Raji (cell line): Measurements from ENCODE around the gene OR8A1.

ENCODE experiments used
- POLR2A ChIP-seq: IDR thresholded peaks from 2 replicates; pipeline ENCODE4 v1.6.1; 2011; ENCODE audit warnings: low read depth, low read length, control low read depth; ENCODE audit not compliant: insufficient read depth

OR8A1 gene

GRCh38 chr11:124569697-124570096 lies at the start of gene OR8A1:
Gene OR8A1, plus strand, starts transcription at chr11:124569997. Its CDS starts 123 bp downstream, at chr11:124570120.
- TF ChIP-seq POLR2A: no peak

- no peak for TF ChIP-seq POLR2A
These were observed 49.3 kb upstream of the OR8A1 start for GRCh38 chr11:124520550-124520854.

- TF ChIP-seq POLR2A: no peak
These were observed 36.2 kb upstream of the OR8A1 start for GRCh38 chr11:124533626-124534025.

- no peak for TF ChIP-seq POLR2A
These were observed 35.7 kb upstream of the OR8A1 start for GRCh38 chr11:124534051-124534450.

- TF ChIP-seq POLR2A: no peak
These were observed 34.1 kb upstream of the OR8A1 start for GRCh38 chr11:124535552-124536232.

- TF ChIP-seq POLR2A: no peak
These were observed 33.3 kb upstream of the OR8A1 start for GRCh38 chr11:124536520-124536919.

GRCh38 chr11:124538019-124538418 lies 31.8 kb upstream of the OR8A1 start:
- no peak for TF ChIP-seq POLR2A

GRCh38 chr11:124541204-124541603 lies 28.6 kb upstream of the OR8A1 start:
- TF ChIP-seq POLR2A: no peak

GRCh38 chr11:124543145-124543544 lies 26.7 kb upstream of the OR8A1 start:
- no peak for TF ChIP-seq POLR2A

- no peak for TF ChIP-seq POLR2A
These were observed 26.2 kb upstream of the OR8A1 start, which contains the start of gene OR8B12 for GRCh38 chr11:124543554-124543953. Gene OR8B12, minus strand, starts transcription at chr11:124543654. Its CDS starts 0 bp downstream, at chr11:124543654.

GRCh38 chr11:124551189-124551588 lies 18.6 kb upstream of the OR8A1 start:
- no peak for TF ChIP-seq POLR2A

- no peak for TF ChIP-seq POLR2A
These were observed 17.8 kb upstream of the OR8A1 start for GRCh38 chr11:124551987-124552386.

GRCh38 chr11:124556828-124557227 lies 13.0 kb upstream of the OR8A1 start:
- no peak for TF ChIP-seq POLR2A

GRCh38 chr11:124570160-124570559 lies 363 bp downstream of the OR8A1 start:
- TF ChIP-seq POLR2A: no peak

GRCh38 chr11:124577716-124578427 lies 8.1 kb downstream of the OR8A1 start:
- TF ChIP-seq POLR2A: no peak

- no peak for TF ChIP-seq POLR2A
These were observed 9.0 kb downstream of the OR8A1 start for GRCh38 chr11:124578761-124579160.

- no peak for TF ChIP-seq POLR2A
These were observed 12.0 kb downstream of the OR8A1 start for GRCh38 chr11:124581817-124582216.

GRCh38 chr11:124582565-124582964 lies 12.8 kb downstream of the OR8A1 start:
- no peak for TF ChIP-seq POLR2A
